Astrocyte of the spinal cord (primary cell): ENCODE measurements around the gene ARHGAP28.

ENCODE experiments used
- DNase-seq: peaks from one replicate; pipeline ENCODE4 v3.0.0; 2011; ENCODE audit warnings: low read depth, low spot score
- H3K4me3 ChIP-seq: 2 replicates; pipeline ENCODE4 v1.5.1; 2011; ENCODE audit warnings: low read depth, mild to moderate bottlenecking, low read length, moderate library complexity
- CTCF ChIP-seq: IDR thresholded peaks from 2 replicates; pipeline ENCODE4 v1.5.1; 2012; ENCODE audit warnings: low read depth, mild to moderate bottlenecking, low read length, inconsistent platforms
- in situ Hi-C: cut with HindIII; loops from 2 replicates; pipeline ENCODE4 v1.10.0; 2017; ENCODE audit warnings: low sequenced_read_pairs

ARHGAP28 gene

GRCh38 chr18:6885006-6885481 is 155.5 kb downstream of the ARHGAP28 start:
- in situ Hi-C loops = no loop called here
- DNase-seq = peak; percentile 52
- no peak for TF ChIP-seq CTCF
- H3K4me3 ChIP-seq = no peak overlapping the region

- H3K4me3 ChIP-seq = no peak overlapping the region
- in situ Hi-C loops = no loop called here
- DNase-seq = peak; percentile 63
- TF ChIP-seq CTCF = peak; percentile 60
Measured at GRCh38 chr18:6885992-6886796, 156.7 kb downstream of the ARHGAP28 start.

GRCh38 chr18:6886797-6887330 is 157.3 kb downstream of the ARHGAP28 start:
- DNase-seq = no peak
- in situ Hi-C loops = no loop called here

GRCh38 chr18:6891788-6892187 is 162.3 kb downstream of the ARHGAP28 start:
- TF ChIP-seq CTCF = no peak
- in situ Hi-C loops = no loop called here
- no peak for DNase-seq
- H3K4me3 ChIP-seq = no peak overlapping the region

More at GRCh38 chr18:6886797-6887330, 157.3 kb downstream of the ARHGAP28 start:
- TF ChIP-seq CTCF = no peak
- no peak overlapping the region for H3K4me3 ChIP-seq

- no peak overlapping the region for H3K4me3 ChIP-seq
- in situ Hi-C loops = no loop called here
- DNase-seq = no peak
- no peak for TF ChIP-seq CTCF
Measured at GRCh38 chr18:6901286-6901926, 171.9 kb downstream of the ARHGAP28 start.

GRCh38 chr18:6917072-6917471 is 187.6 kb downstream of the ARHGAP28 start:
- DNase-seq = no peak
- in situ Hi-C loops = no loop called here
- no peak for TF ChIP-seq CTCF

More at GRCh38 chr18:6917072-6917471, 187.6 kb downstream of the ARHGAP28 start:
- H3K4me3 ChIP-seq = no peak overlapping the region
